Measurements from ENCODE around the gene COL6A5. TPM values are rescaled to one million over a fixed set of nuclear protein-coding genes. Genes with fewer than 3 reads are reported as not detected.
A peak's percentile ranks its signal among the peaks of the same experiment; 100 is the strongest.

COL6A5 gene
- total RNA-seq, 1 experiment from 2014 or later = 0.04 TPM

GRCh38 chr3:130429713-130430023 lies 84.2 kb downstream of the COL6A5 start:
- H3K9ac ChIP-seq (ENCODE audit: extremely low read depth, insufficient read length, low read length) = no peak overlapping the region
- H2AK5ac ChIP-seq (ENCODE audit: insufficient read length, low read length) = no peak overlapping the region
- H3K4ac ChIP-seq (ENCODE audit: low read depth, low read length) = no peak overlapping the region
- no peaks in the 10 kb centered on the region for H3K4me1 ChIP-seq (ENCODE audit: insufficient read depth, low read length)
- no peak overlapping the region for H3T11ph ChIP-seq (ENCODE audit: low read length)
- H3K79me2 ChIP-seq (ENCODE audit: insufficient read depth, low read length) = no peaks in the 10 kb centered on the region
- H4K20me1 ChIP-seq (ENCODE audit: control insufficient read depth, insufficient read depth, insufficient read length) = no peaks in the 10 kb centered on the region
- TF ChIP-seq, protein P1, sequence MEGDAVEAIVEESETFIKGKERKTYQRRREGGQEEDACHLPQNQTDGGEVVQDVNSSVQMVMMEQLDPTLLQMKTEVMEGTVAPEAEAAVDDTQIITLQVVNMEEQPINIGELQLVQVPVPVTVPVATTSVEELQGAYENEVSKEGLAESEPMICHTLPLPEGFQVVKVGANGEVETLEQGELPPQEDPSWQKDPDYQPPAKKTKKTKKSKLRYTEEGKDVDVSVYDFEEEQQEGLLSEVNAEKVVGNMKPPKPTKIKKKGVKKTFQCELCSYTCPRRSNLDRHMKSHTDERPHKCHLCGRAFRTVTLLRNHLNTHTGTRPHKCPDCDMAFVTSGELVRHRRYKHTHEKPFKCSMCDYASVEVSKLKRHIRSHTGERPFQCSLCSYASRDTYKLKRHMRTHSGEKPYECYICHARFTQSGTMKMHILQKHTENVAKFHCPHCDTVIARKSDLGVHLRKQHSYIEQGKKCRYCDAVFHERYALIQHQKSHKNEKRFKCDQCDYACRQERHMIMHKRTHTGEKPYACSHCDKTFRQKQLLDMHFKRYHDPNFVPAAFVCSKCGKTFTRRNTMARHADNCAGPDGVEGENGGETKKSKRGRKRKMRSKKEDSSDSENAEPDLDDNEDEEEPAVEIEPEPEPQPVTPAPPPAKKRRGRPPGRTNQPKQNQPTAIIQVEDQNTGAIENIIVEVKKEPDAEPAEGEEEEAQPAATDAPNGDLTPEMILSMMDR (conservative IDR thresholded peaks at IDR 0.05) = no peak
- H3K79me1 ChIP-seq (ENCODE audit: insufficient read depth, low read depth, low read length, poor library complexity, severe bottlenecking) = no peaks in the 10 kb centered on the region
- H3K56ac ChIP-seq (ENCODE audit: insufficient read length, low read depth, low read length) = no peak overlapping the region
- Mint-ChIP-seq H3K9me3 (no peaks in the 10 kb centered on the region; a peak in 3 of 5 replicates), H3K4me1 (peaks cover 7 to 8% of the 10 kb centered on the region in 2 experiments), H3K27ac (no peak overlapping the region), H3K36me3 (ENCODE audit: insufficient read depth in 1 of 3, low read depth in 3 of 3) (no peaks in the 10 kb centered on the region), H3K27me3 (ENCODE audit: low read depth) (peaks cover 2% of the 10 kb centered on the region; the same call in 1 of the 2 replicates), H3K4me3 (no peak overlapping the region)
- H4K5ac ChIP-seq (ENCODE audit: insufficient read length, low read depth, low read length) = peak overlapping the region; percentile 69
- H2BK5ac ChIP-seq (ENCODE audit: insufficient read length, low read length) = no peak overlapping the region
- H2BK20ac ChIP-seq (ENCODE audit: low read depth, low read length, poor library complexity, severe bottlenecking) = no peak overlapping the region
- no peaks in the 10 kb centered on the region for H3K27me3 ChIP-seq (ENCODE audit: insufficient read depth, low read length)
- no peak overlapping the region for H3K4me2 ChIP-seq (ENCODE audit: insufficient read depth, insufficient read length, low read length)
- H3K27ac ChIP-seq (ENCODE audit: insufficient read length, low read depth, low read length) = no peak overlapping the region
- no CpG with 5 or more reads among the region's 2 CpGs for WGBS (ENCODE audit: extremely low coverage, insufficient read length, low lambda C conversion rate)
- H3K23me2 ChIP-seq (ENCODE audit: insufficient read length, low read depth, low read length, poor library complexity, severe bottlenecking) = no peaks in the 10 kb centered on the region
- no peak overlapping the region for H2BK12ac ChIP-seq (ENCODE audit: insufficient read length, low read depth, low read length)
- no peak for DNase-seq
- H2BK120ac ChIP-seq (ENCODE audit: low read depth, low read length, poor library complexity, severe bottlenecking) = no peak overlapping the region
- peak overlapping the region; percentile 63; the same call in 1 of the 2 replicates for H3K14ac ChIP-seq (ENCODE audit: insufficient read depth, low read length)
- no peak overlapping the region for H4K91ac ChIP-seq (ENCODE audit: insufficient read length, low read depth, low read length)
- no peak overlapping the region for H2BK15ac ChIP-seq (ENCODE audit: low read depth, low read length)
- no peak overlapping the region for H2AFZ ChIP-seq (ENCODE audit: low read length)
- no peaks in the 10 kb centered on the region for H3K9me3 ChIP-seq (ENCODE audit: control insufficient read depth, low read depth, low read length)
- H3K23ac ChIP-seq (ENCODE audit: insufficient read length, low read depth, low read length) = no peak overlapping the region
- no peak overlapping the region for H4K8ac ChIP-seq (replicated peaks; ENCODE audit: insufficient read length, low read depth, low read length)
- H3K18ac ChIP-seq (ENCODE audit: insufficient read length, low read depth, low read length) = peak overlapping the region; percentile 24
